ENCODE measurements around the gene MARK3. TPM values are rescaled to one million over a fixed set of nuclear protein-coding genes. Genes with fewer than 3 reads are reported as not detected.

The MARK3 gene
- total and polyA plus RNA-seq, 2 of the 13 experiments (the other 11 are each of a cell fraction or from before 2014, with no cell fraction given) = 47.7 to 56.6 TPM

DNA sequence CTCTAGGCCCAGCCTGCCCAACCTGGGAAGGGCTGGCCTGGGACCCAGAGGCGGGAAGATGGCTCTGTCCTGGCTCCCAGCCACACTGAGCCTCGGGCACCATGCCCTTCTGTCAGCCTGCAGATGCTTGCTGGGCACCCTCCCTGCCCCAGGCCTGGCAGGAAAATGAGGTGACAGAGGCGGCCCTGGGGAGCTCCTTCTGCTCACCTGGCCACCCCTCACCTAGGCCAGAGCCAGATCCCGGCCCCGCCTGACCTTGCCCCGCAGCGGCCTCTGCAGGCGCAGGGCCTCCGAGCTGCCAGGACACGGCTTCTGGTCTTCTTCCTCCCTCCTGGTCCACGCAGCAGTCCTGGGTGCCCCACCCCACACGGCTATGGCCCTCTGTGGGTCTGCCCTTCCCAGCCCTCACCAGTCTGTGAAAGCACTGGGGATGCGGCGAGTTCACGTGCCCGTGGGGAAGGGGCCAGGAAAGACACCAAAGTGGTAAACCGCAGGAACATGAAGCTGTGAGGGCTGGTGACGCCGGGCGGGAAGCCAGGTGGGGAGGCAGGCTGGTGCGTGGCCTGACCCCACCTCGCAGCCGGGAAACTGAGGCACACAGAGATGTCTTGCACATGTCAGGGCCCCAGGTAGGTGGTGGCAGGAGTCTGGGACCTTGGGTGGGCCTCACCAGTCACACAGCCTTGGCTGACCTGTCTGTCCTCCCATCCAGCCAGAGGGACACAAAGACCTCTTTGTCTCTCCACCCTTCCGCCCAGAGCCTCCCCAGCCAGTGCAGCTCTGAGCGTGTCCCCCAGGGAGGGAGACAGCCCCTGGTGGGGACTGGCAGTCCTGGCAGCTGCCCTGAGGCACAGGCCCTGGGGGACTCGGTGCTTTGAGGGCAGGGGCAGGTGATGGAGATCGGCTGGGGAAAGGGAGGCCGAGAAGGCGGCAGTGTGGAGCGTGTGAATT lies 164.4 kb downstream of the MARK3 start (continued):
- TF ChIP-seq ZNF543 (CRISPR knock-in tag; IDR thresholded peaks at IDR 0.05) (no peak), ZNF17 (CRISPR knock-in tag; IDR thresholded peaks at IDR 0.05) (no peak), SRSF9 (IDR thresholded peaks at IDR 0.05; ENCODE audit: borderline replicate concordance, insufficient read depth, low read depth, low read length, poor library complexity, severe bottlenecking) (no peak), ZNF326 (CRISPR knock-in tag; IDR thresholded peaks at IDR 0.05; ENCODE audit: borderline replicate concordance) (no peak), RFX3 (CRISPR knock-in tag; IDR thresholded peaks at IDR 0.05) (no peak), GATAD2A (CRISPR knock-in tag; IDR thresholded peaks at IDR 0.05) (peak; percentile 64), XBP1 (CRISPR knock-in tag; IDR thresholded peaks at IDR 0.05) (no peak), HOXA5 (CRISPR knock-in tag; IDR thresholded peaks at IDR 0.05) (no peak), ZNF782 (CRISPR knock-in tag; IDR thresholded peaks at IDR 0.05; ENCODE audit: borderline replicate concordance) (0 out of 2 replicates have a peak, but pooled peaks have one; percentile 17), MATR3 (CRISPR knock-in tag; IDR thresholded peaks at IDR 0.05) (no peak), NR1H2 (CRISPR knock-in tag; IDR thresholded peaks at IDR 0.05; ENCODE audit: borderline replicate concordance, low read depth) (no peak), CEBPB (IDR thresholded peaks at IDR 0.05; ENCODE audit: borderline replicate concordance, low read depth, low read length) (no peak), ATRX (CRISPR knock-in tag; IDR thresholded peaks at IDR 0.05; ENCODE audit: borderline replicate concordance) (no peak), HMGA1 (CRISPR knock-in tag; conservative IDR thresholded peaks at IDR 0.05) (no peak)
- TF ChIP-seq, protein P1, sequence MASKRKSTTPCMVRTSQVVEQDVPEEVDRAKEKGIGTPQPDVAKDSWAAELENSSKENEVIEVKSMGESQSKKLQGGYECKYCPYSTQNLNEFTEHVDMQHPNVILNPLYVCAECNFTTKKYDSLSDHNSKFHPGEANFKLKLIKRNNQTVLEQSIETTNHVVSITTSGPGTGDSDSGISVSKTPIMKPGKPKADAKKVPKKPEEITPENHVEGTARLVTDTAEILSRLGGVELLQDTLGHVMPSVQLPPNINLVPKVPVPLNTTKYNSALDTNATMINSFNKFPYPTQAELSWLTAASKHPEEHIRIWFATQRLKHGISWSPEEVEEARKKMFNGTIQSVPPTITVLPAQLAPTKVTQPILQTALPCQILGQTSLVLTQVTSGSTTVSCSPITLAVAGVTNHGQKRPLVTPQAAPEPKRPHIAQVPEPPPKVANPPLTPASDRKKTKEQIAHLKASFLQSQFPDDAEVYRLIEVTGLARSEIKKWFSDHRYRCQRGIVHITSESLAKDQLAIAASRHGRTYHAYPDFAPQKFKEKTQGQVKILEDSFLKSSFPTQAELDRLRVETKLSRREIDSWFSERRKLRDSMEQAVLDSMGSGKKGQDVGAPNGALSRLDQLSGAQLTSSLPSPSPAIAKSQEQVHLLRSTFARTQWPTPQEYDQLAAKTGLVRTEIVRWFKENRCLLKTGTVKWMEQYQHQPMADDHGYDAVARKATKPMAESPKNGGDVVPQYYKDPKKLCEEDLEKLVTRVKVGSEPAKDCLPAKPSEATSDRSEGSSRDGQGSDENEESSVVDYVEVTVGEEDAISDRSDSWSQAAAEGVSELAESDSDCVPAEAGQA (IDR thresholded peaks at IDR 0.05; ENCODE audit: low read depth) = no peak
- TF ChIP-seq, protein P1 (CRISPR knock-in tag; IDR thresholded peaks at IDR 0.05; ENCODE audit: borderline replicate concordance) = no peak
- TF ChIP-seq, protein P2, sequence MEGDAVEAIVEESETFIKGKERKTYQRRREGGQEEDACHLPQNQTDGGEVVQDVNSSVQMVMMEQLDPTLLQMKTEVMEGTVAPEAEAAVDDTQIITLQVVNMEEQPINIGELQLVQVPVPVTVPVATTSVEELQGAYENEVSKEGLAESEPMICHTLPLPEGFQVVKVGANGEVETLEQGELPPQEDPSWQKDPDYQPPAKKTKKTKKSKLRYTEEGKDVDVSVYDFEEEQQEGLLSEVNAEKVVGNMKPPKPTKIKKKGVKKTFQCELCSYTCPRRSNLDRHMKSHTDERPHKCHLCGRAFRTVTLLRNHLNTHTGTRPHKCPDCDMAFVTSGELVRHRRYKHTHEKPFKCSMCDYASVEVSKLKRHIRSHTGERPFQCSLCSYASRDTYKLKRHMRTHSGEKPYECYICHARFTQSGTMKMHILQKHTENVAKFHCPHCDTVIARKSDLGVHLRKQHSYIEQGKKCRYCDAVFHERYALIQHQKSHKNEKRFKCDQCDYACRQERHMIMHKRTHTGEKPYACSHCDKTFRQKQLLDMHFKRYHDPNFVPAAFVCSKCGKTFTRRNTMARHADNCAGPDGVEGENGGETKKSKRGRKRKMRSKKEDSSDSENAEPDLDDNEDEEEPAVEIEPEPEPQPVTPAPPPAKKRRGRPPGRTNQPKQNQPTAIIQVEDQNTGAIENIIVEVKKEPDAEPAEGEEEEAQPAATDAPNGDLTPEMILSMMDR (CRISPR knock-in tag; IDR thresholded peaks at IDR 0.05) = peak; percentile 77
- TF ChIP-seq, protein P3, sequence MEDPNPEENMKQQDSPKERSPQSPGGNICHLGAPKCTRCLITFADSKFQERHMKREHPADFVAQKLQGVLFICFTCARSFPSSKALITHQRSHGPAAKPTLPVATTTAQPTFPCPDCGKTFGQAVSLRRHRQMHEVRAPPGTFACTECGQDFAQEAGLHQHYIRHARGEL (CRISPR knock-in tag; IDR thresholded peaks at IDR 0.05) = no peak
- TF ChIP-seq, protein P4, sequence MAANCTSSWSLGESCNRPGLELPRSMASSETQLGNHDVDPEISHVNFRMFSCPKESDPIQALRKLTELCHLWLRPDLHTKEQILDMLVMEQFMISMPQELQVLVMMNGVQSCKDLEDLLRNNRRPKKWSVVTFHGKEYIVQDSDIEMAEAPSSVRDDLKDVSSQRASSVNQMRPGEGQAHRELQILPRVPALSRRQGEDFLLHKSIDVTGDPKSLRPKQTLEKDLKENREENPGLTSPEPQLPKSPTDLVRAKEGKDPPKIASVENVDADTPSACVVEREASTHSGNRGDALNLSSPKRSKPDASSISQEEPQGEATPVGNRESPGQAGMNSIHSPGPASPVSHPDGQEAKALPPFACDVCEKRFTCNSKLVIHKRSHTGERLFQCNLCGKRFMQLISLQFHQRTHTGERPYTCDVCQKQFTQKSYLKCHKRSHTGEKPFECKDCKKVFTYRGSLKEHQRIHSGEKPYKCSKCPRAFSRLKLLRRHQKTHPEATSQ (CRISPR knock-in tag; IDR thresholded peaks at IDR 0.05; ENCODE audit: borderline replicate concordance) = no peak
